Endothelial cell (in vitro differentiated cells): Measurements from ENCODE around the gene CEP68. TPM values are rescaled to one million over a fixed set of nuclear protein-coding genes. Genes with fewer than 3 reads are reported as not detected.
"Not testable (repeated sequence)": the region's sequence is repeated elsewhere in the genome, so short reads cannot be mapped to it uniquely, and the experiment has no call there.

Experiments used
- DNase-seq: peaks from one replicate; pipeline ENCODE4 v3.0.0; 2021; ENCODE audit warnings: low spot score
- H3K27ac Mint-ChIP-seq: one replicate; pipeline ENCODE4 v1.8.0; 2021; ENCODE audit warnings: mixed read lengths, inconsistent platforms; ENCODE audit not compliant: unreplicated experiment
- H3K27me3 Mint-ChIP-seq: one replicate; pipeline ENCODE4 v1.8.0; 2021; ENCODE audit warnings: mild to moderate bottlenecking, moderate library complexity, mixed read lengths, inconsistent platforms; ENCODE audit not compliant: unreplicated experiment
- H3K36me3 Mint-ChIP-seq: one replicate; pipeline ENCODE4 v1.8.0; 2021; ENCODE audit warnings: mild to moderate bottlenecking, low read depth, mixed read lengths, inconsistent platforms; ENCODE audit not compliant: unreplicated experiment
- H3K4me1 Mint-ChIP-seq: one replicate; pipeline ENCODE4 v1.8.0; 2021; ENCODE audit warnings: mild to moderate bottlenecking, mixed read lengths, inconsistent platforms; ENCODE audit not compliant: unreplicated experiment
- H3K4me3 Mint-ChIP-seq: one replicate; pipeline ENCODE4 v1.8.0; 2021; ENCODE audit warnings: mild to moderate bottlenecking, mixed read lengths, inconsistent platforms; ENCODE audit not compliant: unreplicated experiment
- H3K9me3 Mint-ChIP-seq: one replicate; pipeline ENCODE4 v1.8.0; 2021; ENCODE audit warnings: mixed read lengths, inconsistent platforms; ENCODE audit not compliant: unreplicated experiment
- total RNA-seq: library from RNA; stranded (reverse); fragmentation: NEBNext Ultra II Directional; extraction: Animal tissue kit (Norgen Biotek cat#: 25700); gene quantifications from one replicate; pipeline ENCODE4 v1.2.1, GENCODE V29; 2021; ENCODE audit not compliant: unreplicated experiment
- TF ChIP-seq, protein P1 (sequence below): fragments of 200-600 bp; sonication (generic); IDR thresholded peaks from one replicate; pipeline ENCODE4 v1.5.0; 2021; ENCODE audit warnings: antibody characterized with exemption; ENCODE audit not compliant: unreplicated experiment

CEP68 gene
- total RNA-seq, 1 donor from 2014 or later, result 63.3 TPM

DNA sequence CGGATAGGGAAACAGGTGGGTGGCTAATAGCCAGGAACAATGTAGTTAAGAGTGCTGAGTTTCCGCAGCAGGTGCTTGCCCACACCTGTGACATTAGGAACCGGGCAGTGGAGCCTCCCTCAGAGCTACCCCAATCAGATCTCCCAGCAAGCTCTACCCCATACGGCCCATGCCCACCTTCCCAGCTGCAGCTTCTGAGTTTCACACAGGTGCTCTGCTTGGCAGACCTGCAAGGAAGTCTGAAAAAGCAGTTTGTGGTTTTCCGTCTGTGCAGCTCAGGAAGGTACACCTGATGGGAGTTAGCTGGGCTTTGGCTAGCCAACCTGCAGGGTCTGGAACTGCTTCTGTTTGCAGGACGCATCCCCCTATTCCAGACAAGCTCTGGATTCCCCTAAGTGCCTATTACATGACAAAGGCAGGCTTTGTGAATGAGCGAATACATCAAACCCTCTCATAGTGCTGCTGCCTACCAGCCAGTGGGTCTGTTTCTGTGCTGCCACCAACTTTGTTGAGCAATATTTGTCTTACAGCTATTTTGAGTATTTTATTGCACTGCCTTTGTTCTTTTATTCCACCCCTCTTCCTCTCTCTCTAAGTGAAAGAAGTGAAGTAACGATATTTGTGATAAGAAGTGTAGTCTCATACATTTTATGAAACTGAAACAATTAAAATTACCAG lies 24.7 kb upstream of the CEP68 start:
- Mint-ChIP-seq H3K27me3 (peaks cover 4% of the 10 kb centered on the region), H3K27ac (no peak overlapping the region), H3K36me3 (no peaks in the 10 kb centered on the region), H3K4me3 (no peak overlapping the region), H3K9me3 (no peaks in the 10 kb centered on the region), H3K4me1 (peaks cover 27% of the 10 kb centered on the region)
- TF ChIP-seq, protein P1, sequence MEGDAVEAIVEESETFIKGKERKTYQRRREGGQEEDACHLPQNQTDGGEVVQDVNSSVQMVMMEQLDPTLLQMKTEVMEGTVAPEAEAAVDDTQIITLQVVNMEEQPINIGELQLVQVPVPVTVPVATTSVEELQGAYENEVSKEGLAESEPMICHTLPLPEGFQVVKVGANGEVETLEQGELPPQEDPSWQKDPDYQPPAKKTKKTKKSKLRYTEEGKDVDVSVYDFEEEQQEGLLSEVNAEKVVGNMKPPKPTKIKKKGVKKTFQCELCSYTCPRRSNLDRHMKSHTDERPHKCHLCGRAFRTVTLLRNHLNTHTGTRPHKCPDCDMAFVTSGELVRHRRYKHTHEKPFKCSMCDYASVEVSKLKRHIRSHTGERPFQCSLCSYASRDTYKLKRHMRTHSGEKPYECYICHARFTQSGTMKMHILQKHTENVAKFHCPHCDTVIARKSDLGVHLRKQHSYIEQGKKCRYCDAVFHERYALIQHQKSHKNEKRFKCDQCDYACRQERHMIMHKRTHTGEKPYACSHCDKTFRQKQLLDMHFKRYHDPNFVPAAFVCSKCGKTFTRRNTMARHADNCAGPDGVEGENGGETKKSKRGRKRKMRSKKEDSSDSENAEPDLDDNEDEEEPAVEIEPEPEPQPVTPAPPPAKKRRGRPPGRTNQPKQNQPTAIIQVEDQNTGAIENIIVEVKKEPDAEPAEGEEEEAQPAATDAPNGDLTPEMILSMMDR, result no peak
- no peak for DNase-seq

DNA sequence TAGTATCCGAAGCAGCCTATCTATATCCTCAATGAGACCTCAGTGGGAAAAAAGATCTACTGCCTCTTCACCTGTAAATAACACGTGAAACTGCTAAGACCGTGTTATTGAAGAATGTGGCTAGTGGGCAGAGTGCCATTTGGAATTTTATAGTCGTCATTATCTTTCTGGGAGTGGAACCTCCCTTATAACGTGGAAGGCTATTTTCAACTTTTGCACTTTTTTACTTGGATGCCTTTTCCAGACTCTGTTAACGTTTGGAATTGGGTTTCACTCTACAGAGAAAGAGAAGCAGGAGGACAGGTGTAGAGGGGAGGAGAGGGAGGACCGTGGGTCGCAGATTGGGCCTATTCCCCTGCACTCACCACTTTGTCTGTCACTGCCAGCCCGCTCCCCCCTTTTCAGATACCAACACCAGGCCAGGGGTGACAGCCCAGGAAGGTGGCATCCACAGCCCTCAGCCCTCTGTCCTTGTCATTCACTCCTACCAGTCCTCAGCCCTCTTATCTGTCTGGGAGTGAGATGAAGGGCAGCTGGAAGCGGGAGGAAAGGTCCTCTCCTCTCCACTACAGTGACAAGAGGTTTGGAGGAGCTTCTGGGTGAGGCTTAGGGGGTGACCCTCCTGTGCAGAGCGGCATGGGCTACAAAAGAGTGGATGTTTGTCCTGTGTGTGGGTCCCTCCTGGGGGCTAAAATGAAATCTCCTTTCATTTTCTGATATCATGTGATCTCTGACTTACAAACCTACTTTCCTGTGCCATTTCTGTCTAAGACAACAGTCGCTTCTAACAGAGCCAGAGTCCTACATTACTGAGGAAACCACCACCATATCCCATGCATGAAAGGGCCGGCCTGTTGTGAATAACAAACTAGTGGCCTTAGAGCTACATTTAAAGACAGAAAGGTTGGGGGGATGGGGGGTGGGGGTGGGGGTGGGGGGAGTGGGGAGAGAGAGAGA lies 23.9 kb upstream of the CEP68 start:
- no peak overlapping the region for H3K4me3 Mint-ChIP-seq
- H3K9me3 Mint-ChIP-seq, result no peaks in the 10 kb centered on the region
- peaks cover 28% of the 10 kb centered on the region for H3K4me1 Mint-ChIP-seq
- peaks cover 4% of the 10 kb centered on the region for H3K27me3 Mint-ChIP-seq
- H3K27ac Mint-ChIP-seq, result no peak overlapping the region
- TF ChIP-seq, protein P1, result no peak
- no peaks in the 10 kb centered on the region for H3K36me3 Mint-ChIP-seq
- DNase-seq, result no peak

DNA sequence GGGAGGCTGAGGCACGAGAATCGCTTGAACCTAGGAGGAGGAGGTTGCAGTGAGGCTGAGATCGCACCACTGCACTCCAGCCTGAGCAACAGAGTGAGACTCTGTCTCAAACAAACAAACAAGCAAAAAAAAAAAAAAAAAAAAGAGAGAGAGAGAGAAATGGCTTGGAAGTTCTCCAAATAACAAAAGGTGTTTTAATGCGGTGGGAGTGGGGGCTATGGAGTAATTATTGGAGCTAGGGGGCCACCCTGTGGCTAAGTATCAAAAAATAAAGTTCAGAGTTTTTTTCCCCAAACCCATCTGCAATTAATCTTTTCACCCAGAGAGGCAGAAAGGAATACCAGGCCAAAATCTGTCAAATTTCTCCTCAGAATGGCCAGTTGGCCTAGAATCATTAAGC lies 23.0 kb upstream of the CEP68 start:
- no peak for DNase-seq
- no peaks in the 10 kb centered on the region for H3K9me3 Mint-ChIP-seq
- peaks cover 22% of the 10 kb centered on the region for H3K4me1 Mint-ChIP-seq
- H3K4me3 Mint-ChIP-seq, result no peak overlapping the region
- H3K27me3 Mint-ChIP-seq, result peaks cover 4% of the 10 kb centered on the region
- H3K27ac Mint-ChIP-seq, result no peak overlapping the region
- H3K36me3 Mint-ChIP-seq, result no peaks in the 10 kb centered on the region
- TF ChIP-seq, protein P1, result no peak

DNA sequence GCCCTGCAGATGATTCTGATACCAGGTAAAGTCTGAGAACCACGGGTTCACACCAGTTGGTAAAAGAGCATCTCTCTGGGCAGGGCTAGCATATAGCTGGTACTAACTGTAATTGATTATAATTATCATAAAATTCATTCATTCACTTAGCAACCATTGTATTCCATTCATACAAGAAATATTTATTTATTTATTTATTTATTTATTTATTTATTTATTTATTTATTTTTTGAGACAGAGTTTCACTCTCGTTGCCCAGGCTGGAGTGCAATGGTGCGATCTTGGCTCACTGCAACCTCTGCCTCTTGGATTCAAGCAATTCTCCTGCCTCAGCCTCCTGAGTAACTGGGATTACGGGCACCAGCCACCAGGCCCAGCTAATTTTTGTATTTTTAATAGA lies 22.5 kb upstream of the CEP68 start:
- not testable (repeated sequence) for H3K36me3 Mint-ChIP-seq

DNA sequence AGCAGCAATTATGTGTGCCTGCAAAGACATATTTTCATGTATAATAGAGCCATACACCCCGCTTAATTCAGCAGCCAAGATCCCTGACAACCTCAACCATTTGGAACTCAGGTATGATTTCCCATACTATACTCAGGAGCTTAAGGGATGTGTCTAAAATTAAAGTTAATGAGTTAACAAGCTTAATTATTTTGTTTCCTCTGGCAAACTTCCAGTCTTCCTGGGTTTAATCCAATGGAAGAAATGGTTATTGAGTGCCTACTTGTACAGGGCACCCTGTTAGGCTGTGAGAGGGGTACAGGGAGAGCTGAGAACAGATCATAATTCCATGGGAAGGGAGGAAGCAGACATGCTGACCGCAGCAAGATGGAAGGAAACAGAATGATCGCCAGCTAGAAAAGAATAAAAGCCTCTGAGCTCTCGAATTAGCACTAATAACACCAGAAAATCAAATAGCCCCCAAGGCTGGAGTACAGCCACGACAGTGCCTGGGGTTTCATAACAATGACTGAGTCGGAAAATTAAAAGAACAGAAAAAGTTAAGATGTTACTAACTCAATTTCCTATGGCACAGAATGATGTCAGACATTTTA lies 20.8 kb upstream of the CEP68 start:
- no peaks in the 10 kb centered on the region for H3K9me3 Mint-ChIP-seq
- no peaks in the 10 kb centered on the region for H3K36me3 Mint-ChIP-seq

More for the DNA sequence above, 22.5 kb upstream of the CEP68 start:
- H3K4me1 Mint-ChIP-seq, result peaks cover 18% of the 10 kb centered on the region
- not testable (repeated sequence) for DNase-seq, H3K27ac Mint-ChIP-seq, H3K9me3 Mint-ChIP-seq, H3K4me3 Mint-ChIP-seq, H3K27me3 Mint-ChIP-seq

More for the DNA sequence above, 20.8 kb upstream of the CEP68 start:
- peaks cover 20% of the 10 kb centered on the region for H3K4me1 Mint-ChIP-seq
- H3K27ac Mint-ChIP-seq, result no peak overlapping the region
- no peak overlapping the region for H3K4me3 Mint-ChIP-seq
- TF ChIP-seq, protein P1, result no peak
- DNase-seq, result no peak
- peaks cover 7% of the 10 kb centered on the region for H3K27me3 Mint-ChIP-seq
